Activated naive CD8-positive, alpha-beta T cell treated with anti-CD3 and anti-CD28 coated beads, Interleukin-2, amount 50 U/mL, for 24 hours (primary cell): ENCODE measurements around the gene GALNT6.
"Not testable (repeated sequence)": the region's sequence is repeated elsewhere in the genome, so short reads cannot be mapped to it uniquely, and the experiment has no call there.

Source experiments
- ATAC-seq: fragments of 150-1000 bp; cut with Tn5 transposase; one replicate; pipeline ENCODE4 v1.10.0; 2021
- DNase-seq: peaks from one replicate; pipeline ENCODE4 v3.0.0; 2021
- H3K27ac Mint-ChIP-seq: one replicate; pipeline ENCODE4 v1.8.0; 2021; ENCODE audit warnings: mild to moderate bottlenecking, mixed read lengths
- H3K27me3 Mint-ChIP-seq: one replicate; pipeline ENCODE4 v1.8.0; 2021; ENCODE audit warnings: mixed read lengths
- H3K36me3 Mint-ChIP-seq: one replicate; pipeline ENCODE4 v1.8.0; 2021; ENCODE audit warnings: low read depth, mixed read lengths
- H3K4me1 Mint-ChIP-seq: one replicate; pipeline ENCODE4 v1.8.0; 2021; ENCODE audit warnings: mixed read lengths
- H3K4me3 Mint-ChIP-seq: one replicate; pipeline ENCODE4 v1.8.0; 2021; ENCODE audit warnings: mild to moderate bottlenecking, moderate library complexity, mixed read lengths
- H3K9me3 Mint-ChIP-seq: one replicate; pipeline ENCODE4 v1.8.0; 2021; ENCODE audit warnings: mixed read lengths

Gene GALNT6

GRCh38 chr12:51320695-51321320, 70.4 kb downstream of the GALNT6 start:
- H3K27me3 Mint-ChIP-seq = no peaks in the 10 kb centered on the region
- peaks cover 72% of the 10 kb centered on the region for H3K4me1 Mint-ChIP-seq
- ATAC-seq (no peak), DNase-seq (no peak)
- peak overlapping the region; percentile 98 for H3K27ac Mint-ChIP-seq
- H3K4me3 Mint-ChIP-seq = peak overlapping the region; percentile 94
- H3K9me3 Mint-ChIP-seq = no peaks in the 10 kb centered on the region
- H3K36me3 Mint-ChIP-seq = peaks cover 34% of the 10 kb centered on the region

- ATAC-seq = no peak
- no peaks in the 10 kb centered on the region for H3K27me3 Mint-ChIP-seq
- no peak for DNase-seq
- H3K4me1 Mint-ChIP-seq = peaks cover 76% of the 10 kb centered on the region
- peak overlapping the region; percentile 98 for H3K27ac Mint-ChIP-seq
- no peaks in the 10 kb centered on the region for H3K9me3 Mint-ChIP-seq
- no peak overlapping the region for H3K4me3 Mint-ChIP-seq
- H3K36me3 Mint-ChIP-seq = peaks cover 34% of the 10 kb centered on the region
Observed at GRCh38 chr12:51320311-51320694, 70.9 kb downstream of the GALNT6 start.

- Mint-ChIP-seq H3K27ac (peak overlapping the region; percentile 71), H3K4me3 (peak overlapping the region; percentile 35), H3K36me3 (peaks cover 34% of the 10 kb centered on the region), H3K27me3 (no peaks in the 10 kb centered on the region), H3K4me1 (peaks cover 69% of the 10 kb centered on the region), H3K9me3 (no peaks in the 10 kb centered on the region)
- ATAC-seq (no peak), DNase-seq (no peak)
Observed at GRCh38 chr12:51318846-51319599, 72.2 kb downstream of the GALNT6 start.

DNA sequence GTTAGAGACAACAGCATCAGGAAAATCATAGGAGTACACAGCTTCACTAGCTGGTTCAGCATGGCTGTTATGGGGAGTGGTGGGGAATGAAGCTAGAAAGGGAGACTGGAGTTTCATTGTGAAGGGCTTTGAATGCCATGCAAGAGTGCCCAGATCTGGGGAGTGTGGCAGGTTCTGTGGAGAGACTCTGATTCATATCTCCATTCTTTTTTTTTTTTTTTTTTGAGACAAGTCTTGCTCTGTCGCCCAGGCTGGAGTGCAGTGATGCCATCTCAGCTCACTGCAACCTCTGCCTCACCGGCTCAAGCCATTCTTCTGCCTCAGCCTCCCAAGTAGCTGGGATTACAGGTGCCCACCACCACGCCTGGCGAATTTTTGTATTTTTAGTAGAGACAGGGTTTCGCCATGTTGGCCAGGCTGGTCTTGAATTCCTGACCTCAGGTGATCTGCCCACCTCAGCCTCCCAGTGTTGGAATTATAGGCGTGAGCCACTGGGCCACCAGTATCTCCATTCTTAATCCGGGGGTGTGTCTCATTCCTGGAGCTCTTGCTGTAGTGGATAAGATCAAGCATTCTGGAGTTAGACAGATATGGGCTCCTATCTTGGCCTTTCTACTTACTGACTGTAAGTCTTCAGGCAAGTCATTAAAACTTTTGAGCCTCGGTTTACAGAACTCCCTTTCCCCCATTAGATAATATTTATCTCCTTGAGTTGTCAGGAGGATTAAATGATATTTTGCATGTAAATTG, 73.0 kb downstream of the GALNT6 start:
- not testable (repeated sequence) for H3K27me3 Mint-ChIP-seq, DNase-seq, H3K9me3 Mint-ChIP-seq, H3K4me3 Mint-ChIP-seq, ATAC-seq
- Mint-ChIP-seq H3K4me1 (peaks cover 69% of the 10 kb centered on the region), H3K27ac (peak overlapping the region; percentile 74), H3K36me3 (peaks cover 32% of the 10 kb centered on the region)

DNA sequence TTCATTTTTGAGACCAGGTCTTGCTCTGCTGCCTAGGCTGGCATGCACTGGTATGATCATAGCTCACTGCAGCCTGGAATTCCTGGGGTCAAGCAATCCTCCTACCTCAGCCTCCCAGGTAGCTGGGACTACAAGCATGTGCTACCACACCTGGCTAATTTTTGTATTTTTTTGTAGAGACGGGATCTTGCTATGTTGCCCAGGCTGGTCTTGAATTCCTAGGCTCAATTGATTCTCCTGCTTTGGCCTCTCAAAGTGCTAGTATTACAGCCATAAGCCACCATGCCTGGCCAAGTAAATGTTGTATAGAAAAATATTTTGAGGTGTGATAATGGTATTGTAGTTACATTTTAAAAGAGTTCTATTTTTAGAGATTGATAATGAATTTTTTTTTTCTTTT, 79.8 kb downstream of the GALNT6 start:
- no peaks in the 10 kb centered on the region for H3K27me3 Mint-ChIP-seq
- DNase-seq = no peak
- ATAC-seq = no peak
- peaks cover 28% of the 10 kb centered on the region for H3K36me3 Mint-ChIP-seq
- no peak overlapping the region for H3K27ac Mint-ChIP-seq
- H3K4me3 Mint-ChIP-seq = no peak overlapping the region
- no peaks in the 10 kb centered on the region for H3K9me3 Mint-ChIP-seq
- peaks cover 52% of the 10 kb centered on the region for H3K4me1 Mint-ChIP-seq

- H3K27me3 Mint-ChIP-seq = no peaks in the 10 kb centered on the region
- no peak overlapping the region for H3K4me3 Mint-ChIP-seq
- peak overlapping the region; percentile 23 for H3K27ac Mint-ChIP-seq
- peaks cover 47% of the 10 kb centered on the region for H3K4me1 Mint-ChIP-seq
- no peak for ATAC-seq
- no peaks in the 10 kb centered on the region for H3K9me3 Mint-ChIP-seq
- DNase-seq = no peak
- peaks cover 39% of the 10 kb centered on the region for H3K36me3 Mint-ChIP-seq
Observed at GRCh38 chr12:51307655-51308593, 83.3 kb downstream of the GALNT6 start.

DNA sequence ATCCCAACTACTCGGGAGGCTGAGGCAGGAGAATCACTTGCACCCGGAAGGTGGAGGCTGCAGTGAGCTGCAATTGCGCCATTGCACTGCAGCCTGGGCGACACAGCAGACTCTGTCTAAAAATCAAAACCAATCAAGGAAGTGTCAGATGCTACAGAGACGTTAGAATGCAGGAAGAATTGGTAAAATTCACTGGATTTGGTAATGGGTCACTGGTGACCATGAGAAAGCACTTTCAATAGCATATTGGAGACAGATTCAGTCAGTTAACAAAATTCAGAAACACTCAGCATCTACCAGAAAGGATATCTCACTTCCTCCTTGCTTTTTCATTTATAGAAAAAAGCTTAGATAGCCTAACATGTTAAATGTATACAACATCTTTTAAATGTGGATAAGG, 84.7 kb downstream of the GALNT6 start:
- peaks cover 36% of the 10 kb centered on the region for H3K4me1 Mint-ChIP-seq
- DNase-seq (no peak), ATAC-seq (no peak)
- no peak overlapping the region for H3K4me3 Mint-ChIP-seq
- H3K36me3 Mint-ChIP-seq = peaks cover 38% of the 10 kb centered on the region
- H3K9me3 Mint-ChIP-seq = no peaks in the 10 kb centered on the region
- H3K27me3 Mint-ChIP-seq = no peaks in the 10 kb centered on the region
- no peak overlapping the region for H3K27ac Mint-ChIP-seq
